Mammary epithelial cell (primary cell): ENCODE results near the gene ARID4A.

Experiments
- CTCF ChIP-seq, 2 donors: IDR thresholded peaks in 1 of 2; conservative IDR thresholded peaks in 1 of 2; 2 replicates each; pipeline ENCODE4 v1.5.1; 2011 to 2012; ENCODE audit warnings: inconsistent platforms in 2 of 2, low read length in 2 of 2, mild to moderate bottlenecking in 2 of 2, control low read depth in 1 of 2, low read depth in 1 of 2; ENCODE audit not compliant: insufficient read depth in 1 of 2; ENCODE audit errors: extremely low read depth in 1 of 2
- EZH2 ChIP-seq: IDR thresholded peaks from 2 replicates; pipeline ENCODE4 v1.6.1; 2012; ENCODE audit warnings: low read length, inconsistent platforms, borderline replicate concordance

DNA sequence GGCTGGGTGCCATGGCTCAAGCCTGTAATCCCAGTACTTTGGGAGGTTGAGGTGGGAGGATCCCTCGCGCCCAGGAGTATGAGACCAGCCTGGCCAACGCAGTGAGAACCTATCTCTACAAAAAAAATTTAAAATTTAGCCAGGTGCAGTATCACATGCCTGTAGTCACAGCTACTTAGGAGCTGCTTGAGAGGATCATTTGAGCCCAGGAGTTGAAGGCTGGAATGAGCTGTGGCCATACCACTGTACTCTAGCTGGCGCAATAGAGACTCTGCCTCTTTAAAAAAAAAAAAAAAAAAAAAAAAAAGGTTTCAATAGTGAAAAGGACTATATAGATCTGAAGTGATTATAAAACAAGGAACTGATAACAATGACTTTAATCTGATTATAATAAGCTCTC lies 40.2 kb upstream of the ARID4A start:
- TF ChIP-seq CTCF (conservative IDR thresholded peaks at IDR 0.05 in 1 of 2, IDR thresholded peaks at IDR 0.05 in 1 of 2; ENCODE audit: extremely low read depth in 1 of 2, insufficient read depth in 1 of 2, low read depth in 1 of 2, low read length in 2 of 2) (peak in 1 of 2 donors; percentile 17), EZH2 (no peak)
